ENCODE measurements around the gene RAPGEF4.

GRCh38 chr2:173079141-173079540, 343.5 kb downstream of the RAPGEF4 start:
- TF ChIP-seq, protein P1, sequence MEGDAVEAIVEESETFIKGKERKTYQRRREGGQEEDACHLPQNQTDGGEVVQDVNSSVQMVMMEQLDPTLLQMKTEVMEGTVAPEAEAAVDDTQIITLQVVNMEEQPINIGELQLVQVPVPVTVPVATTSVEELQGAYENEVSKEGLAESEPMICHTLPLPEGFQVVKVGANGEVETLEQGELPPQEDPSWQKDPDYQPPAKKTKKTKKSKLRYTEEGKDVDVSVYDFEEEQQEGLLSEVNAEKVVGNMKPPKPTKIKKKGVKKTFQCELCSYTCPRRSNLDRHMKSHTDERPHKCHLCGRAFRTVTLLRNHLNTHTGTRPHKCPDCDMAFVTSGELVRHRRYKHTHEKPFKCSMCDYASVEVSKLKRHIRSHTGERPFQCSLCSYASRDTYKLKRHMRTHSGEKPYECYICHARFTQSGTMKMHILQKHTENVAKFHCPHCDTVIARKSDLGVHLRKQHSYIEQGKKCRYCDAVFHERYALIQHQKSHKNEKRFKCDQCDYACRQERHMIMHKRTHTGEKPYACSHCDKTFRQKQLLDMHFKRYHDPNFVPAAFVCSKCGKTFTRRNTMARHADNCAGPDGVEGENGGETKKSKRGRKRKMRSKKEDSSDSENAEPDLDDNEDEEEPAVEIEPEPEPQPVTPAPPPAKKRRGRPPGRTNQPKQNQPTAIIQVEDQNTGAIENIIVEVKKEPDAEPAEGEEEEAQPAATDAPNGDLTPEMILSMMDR (conservative IDR thresholded peaks at IDR 0.05; ENCODE audit: low read length) = no peak
- no peak for TF ChIP-seq EZH2phosphoT487 (IDR thresholded peaks at IDR 0.05; ENCODE audit: borderline replicate concordance)
